GM21737 (cell line): ENCODE measurements around the gene LDLRAD3.
"Not testable (repeated sequence)": the region's sequence is repeated elsewhere in the genome, so short reads cannot be mapped to it uniquely, and the experiment has no call there.

Experiments used
- ATAC-seq: cut with Tn5 transposase; IDR thresholded peaks from one replicate; pipeline ENCODE4 v1.9.1; 2021; ENCODE audit warnings: mild to moderate bottlenecking, moderate library complexity; ENCODE audit not compliant: unreplicated experiment

The LDLRAD3 gene

DNA sequence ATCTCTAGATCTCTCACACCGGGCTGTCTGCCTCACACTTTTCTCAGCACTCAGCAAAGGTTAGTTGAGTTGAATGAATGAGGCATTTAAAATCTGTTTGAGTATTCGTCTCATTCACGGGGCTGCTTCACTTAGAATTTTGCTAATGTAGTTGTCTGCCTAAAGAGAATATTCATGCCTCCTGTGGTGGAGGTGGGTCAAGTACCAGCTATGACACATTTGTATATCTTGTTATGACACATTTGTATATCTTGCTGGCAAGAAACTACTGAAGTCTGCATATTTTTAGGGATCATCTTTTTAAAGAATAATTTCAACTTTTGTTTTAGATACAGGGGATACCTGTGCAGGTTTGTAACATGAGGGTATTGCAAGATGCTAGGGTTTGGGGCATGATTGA, 43.1 kb downstream of the LDLRAD3 start:
- ATAC-seq = no peak

DNA sequence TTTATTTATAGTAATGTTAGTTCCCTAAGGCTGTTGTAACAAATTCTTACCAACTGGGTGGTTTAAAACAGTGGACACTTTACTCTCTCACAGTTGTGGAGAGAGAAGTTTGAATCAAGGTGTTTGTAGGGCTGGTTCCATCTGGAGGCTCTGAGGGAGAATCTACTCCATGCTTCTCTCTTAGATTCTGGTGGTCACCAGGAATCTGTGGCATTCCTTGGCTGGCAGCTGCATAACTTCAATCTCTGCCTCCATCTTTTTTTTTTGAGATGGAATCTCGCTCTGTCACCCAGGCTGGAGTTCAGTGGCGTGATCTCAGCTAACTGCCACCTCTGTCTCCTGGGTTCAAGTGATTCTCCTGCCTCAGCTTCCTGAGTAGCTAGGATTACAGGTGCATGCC, 46.3 kb downstream of the LDLRAD3 start:
- ATAC-seq = no peak

DNA sequence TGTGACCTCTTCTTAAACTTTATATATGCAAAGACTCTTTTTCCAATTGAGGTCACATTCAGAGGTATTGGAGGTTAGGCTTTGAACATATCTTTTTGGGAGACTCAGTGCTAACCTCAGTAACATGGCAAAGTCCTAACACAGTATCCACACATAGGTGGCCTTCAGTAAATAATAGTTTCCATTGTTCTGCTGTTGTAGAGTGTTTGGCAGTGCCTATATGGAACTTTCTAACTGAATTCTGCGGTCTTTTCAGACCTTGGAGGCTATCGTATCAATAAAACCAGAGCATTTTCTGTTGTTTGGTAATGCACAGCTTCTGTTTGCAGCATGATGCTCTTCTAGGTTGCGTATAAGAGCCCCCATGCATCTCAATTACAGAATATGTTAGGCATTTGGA, 47.0 kb downstream of the LDLRAD3 start:
- no peak for ATAC-seq

DNA sequence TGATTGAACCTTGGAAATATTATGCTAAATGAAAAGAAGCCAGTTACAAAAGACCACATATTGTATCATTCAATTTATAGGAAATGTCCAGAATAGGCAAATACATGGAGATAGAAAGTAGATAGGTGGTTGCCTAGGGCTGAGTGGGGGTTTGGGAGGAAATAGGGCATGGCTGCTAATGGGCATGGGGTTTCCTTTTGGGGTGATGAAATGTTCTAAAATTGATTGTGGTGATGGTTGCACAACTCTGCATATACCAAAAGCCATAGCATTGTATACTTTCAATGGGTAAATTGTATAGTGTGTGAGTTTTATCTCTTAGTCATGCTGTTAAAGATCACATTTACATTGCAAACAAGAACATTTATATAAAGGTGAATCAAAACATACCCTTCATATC, 48.7 kb downstream of the LDLRAD3 start:
- ATAC-seq = no peak

DNA sequence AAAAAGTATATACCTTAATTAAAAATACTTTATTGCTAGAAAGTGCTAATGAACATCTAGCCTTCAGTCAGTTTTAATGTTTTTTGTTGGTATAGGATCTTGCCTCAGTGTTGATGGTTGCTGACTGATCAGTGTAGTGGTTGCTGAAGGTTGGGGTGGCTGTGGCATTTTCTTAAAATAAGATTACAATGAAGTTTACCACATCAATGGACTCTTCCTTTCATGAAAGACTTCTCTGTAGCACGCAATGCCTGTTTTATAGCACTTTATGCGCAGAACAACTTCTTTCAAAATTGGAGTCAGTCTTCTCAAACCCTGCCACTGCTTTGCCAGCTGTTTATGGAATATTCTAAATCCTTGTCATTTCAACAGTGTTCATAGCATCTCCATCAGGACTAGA, 50.6 kb downstream of the LDLRAD3 start:
- no peak for ATAC-seq

DNA sequence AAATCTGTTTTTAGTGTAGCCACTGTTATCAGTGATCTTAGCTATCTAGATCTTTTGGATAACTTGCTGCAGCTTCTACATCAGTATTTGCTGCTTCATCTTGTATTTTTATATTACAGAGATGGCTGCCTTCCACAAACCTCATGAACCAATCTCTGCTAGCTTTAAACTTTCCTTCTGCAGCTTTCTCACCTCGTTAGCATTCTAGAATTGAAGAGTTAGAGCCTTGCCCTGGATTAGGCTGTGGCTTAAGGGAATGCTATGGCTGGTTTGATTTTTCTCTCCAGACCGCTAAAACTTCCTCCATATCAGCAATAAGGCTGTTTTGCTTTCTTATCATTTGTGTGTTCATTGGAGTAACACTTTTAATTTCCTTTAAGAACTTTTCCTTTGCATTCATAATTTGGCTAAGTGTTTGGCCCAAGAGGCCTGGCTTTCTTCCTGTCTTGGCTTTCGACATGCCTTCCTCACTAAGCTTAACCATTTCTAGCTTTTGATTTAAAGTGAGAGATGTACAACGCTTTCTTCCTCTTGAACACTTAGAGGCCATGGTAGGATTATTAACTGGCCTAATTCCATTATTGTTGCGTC, 51.9 kb downstream of the LDLRAD3 start:
- no peak for ATAC-seq

DNA sequence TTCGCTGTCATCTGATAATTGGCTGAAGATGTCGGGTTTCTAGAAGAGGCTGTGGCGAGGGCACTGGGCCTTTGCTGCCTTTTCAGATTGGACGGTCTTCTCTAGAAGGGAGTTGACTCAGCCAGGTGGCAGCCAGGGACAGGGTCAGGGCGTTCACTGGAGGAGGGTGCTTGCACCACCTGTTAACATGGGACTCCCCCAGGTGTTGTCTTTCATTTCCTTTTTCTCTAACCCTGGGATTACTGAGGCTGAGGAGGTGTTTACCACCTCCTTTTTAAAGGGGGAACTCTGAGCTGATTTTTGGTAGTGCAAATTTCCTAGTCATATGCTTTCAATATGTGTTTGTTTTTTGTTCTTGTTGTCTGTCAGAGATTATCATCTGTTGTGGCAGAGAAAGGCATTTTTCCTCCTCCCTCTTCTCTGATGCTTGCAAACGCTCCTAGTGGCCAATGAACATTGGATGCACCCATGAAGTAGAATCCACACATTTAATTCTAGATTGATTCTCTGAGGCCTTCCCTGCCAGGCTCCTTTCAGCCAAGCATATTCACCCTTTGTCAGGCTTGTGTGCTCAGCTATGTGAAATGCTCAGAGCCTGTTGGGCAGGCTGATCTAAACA, 54.1 kb downstream of the LDLRAD3 start:
- no peak for ATAC-seq

DNA sequence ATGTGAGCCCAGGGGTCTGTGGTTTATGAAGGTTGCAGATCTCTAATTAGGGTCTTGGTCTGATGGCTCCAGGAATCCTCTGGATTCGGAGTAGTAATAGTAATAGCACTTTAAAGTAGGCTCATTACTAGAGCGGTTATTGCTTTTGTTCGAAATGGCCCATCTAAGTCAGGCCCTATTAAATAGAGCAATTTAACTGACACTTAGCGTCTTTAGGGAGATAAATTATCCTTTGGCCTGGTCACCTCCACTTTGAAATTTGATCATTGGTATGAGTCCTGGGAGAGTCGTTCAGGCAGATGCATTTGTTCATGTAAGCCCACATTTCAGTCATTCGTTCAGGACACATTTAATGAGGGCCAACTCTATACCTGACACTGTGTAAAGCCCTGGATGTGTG, 54.8 kb downstream of the LDLRAD3 start:
- ATAC-seq = no peak

DNA sequence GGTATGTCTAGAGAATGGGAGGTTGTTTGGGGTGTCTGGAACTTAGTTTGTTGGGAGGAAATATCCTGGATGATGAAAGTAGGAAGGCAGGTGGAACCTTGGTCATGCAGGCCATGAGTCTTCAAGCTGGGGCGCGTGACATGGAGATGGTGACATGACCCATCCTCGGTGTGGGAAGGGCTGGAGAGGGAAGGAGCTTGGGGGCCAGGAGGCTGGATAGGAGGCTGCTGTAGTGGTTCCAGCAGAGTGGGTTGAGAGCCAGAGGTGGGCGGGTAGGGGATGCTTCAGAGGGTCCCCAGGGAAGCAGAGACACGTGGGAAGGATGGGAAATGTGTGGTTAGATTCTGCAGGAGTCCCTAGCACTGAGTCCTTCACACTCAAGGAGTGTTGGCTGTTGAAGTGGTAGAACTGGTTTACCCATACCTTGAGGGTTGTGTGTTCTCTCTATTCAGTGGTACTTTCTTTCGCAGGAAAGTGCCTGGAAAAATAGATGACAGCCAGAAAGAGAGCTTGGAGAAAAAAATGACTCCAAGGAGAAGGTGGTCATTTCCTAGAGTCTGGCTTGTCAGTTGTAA, 56.8 kb downstream of the LDLRAD3 start:
- ATAC-seq = no peak

DNA sequence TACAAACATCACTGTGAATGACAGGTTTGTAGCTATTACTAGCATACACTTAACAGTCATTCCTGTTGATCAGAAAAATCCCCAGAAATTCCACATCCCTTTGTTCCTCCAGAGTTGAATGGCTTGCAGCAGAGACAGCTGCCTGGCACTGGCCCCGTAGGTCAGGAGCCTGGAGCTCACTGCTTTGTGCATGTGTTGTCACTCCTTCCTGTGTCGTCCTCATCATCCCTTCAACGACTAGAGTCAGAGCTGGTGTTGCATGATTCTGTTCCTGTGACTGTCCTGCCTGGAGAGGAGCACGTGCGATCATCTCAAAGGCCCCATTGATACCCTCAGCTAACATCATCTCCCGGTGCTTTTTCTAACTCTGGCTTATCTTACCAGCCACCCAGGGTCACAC, 58.3 kb downstream of the LDLRAD3 start:
- no peak for ATAC-seq

DNA sequence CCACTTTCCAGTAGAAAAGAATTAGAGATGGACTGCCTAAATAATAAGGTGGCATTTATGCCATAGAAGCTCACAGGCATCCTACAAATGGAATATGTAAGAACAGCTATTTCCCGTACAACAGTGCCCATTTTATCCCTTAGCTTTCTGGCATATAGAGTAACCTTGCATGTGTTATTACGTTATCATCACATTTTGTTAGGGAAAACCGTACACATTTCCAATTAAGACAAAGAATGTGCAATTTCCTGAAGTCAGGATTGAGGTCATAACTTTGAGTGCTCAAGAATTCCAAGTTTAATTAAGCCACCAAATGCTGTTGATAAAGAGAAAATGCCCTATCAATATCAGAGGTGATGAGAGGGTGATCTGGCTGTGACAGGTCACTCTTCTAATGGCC, 58.9 kb downstream of the LDLRAD3 start:
- no peak for ATAC-seq

DNA sequence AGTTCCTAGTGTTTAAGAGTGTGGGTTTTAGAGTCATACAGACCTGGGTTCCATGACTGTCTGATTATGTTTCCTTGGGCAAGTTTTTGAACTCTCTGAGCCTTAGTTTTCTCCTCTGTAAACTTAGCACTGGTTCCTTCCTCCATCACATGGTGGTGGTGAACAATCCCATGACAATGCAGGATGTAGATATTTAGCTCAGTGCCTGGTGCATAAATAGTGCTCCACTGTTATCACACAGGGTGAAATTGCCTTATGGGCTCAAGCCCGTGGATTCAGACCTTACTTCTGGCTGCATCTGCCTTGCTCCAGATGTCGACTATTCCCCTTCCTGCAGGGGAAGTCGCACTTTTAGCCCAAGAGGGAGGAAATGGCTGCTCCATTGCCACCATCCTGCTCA, 62.7 kb downstream of the LDLRAD3 start:
- no peak for ATAC-seq

DNA sequence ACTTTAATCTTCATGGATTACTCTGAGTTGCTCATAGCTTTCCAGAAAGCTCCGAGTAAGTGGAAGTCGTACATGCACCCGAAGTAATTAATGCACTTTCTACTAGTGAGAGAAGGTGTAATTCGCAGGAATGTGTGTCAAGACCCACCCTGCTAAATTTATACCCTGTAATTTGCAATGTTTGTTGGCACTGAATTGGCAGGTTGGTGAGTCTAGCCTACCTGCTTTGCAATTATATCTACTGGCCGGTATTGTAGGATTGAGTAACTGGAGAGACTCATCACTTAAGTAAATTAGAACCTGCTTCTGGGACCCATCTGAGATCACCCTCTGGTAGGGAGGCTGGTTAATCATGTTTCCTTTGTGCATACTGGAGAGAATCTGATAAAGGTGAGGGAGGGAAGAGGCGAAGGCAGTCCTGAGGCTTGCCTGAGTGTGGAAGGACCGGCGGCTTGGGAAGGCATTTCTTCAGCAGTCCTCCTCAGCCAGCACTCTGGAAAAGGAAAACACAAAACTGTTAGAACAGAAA, 63.3 kb downstream of the LDLRAD3 start:
- ATAC-seq = no peak

DNA sequence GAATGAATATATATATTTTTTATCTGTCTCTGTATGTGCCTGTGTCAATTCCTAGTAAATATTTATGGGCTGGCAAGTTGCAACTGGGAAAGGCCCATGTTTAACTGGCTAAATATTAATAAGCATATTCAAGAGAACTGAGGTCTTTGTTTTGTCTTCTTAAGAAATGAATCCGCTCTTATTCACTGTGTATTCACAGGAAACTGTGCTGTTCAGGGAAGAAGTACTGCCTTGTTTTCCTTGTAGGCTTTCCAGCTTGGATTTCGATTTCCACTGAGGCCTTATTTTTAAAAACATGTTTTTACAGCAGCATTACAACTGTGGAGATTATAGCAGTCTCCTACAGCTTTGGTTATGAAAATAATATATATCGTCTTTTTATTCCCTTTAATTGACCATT, 64.7 kb downstream of the LDLRAD3 start:
- no peak for ATAC-seq

DNA sequence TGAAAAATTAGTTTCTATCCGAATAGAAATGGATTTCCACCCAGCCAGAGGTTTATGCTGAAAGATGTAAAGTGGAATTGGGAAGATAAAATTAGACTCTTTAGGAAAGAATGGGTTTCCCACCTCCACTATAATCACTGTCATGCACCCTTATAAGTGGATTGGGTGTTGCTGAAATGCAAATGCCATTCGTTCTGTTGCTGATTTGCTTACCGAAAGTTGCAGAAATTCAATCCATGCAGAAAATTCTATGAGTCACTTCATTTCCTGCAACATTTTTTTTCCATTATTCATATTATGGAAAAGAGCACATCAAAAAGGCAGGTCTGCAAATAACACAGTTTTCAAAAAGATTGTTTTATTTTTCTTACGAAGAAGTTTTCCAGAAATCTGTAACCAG, 65.6 kb downstream of the LDLRAD3 start:
- no peak for ATAC-seq

DNA sequence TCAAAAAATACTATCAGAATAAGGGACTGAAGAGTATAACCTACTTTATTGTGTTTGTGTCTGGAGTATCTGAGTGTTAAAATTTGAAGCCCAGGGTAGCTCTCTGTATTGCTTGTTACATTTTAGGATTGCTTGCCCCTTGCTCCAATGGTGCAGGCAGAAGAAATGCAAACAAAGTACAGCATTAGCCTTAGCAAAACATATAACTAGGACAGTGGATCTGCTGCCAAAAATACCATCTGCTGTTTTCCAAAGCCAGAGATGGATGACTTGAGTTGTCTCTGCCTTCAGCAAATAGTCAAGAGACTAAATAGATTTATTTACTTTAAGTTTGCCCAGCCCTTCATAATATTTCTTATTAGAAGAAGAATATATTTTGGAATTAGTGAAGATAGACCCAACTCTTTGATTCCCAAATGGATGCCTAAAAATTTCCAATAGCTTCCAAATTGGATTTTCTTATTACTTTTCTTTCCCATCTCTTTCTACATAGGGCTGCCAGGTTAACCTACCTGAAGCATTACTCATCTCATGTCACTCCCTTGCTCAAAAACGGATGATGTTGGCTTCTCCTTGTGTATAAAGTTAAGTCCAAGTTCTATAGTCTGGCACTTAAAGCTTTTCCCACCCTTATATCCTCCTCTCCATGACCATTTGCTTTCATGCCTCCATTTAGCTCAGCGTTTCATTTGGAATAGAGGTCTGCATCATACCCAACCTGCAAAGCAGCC, 66.3 kb downstream of the LDLRAD3 start:
- ATAC-seq = no peak

DNA sequence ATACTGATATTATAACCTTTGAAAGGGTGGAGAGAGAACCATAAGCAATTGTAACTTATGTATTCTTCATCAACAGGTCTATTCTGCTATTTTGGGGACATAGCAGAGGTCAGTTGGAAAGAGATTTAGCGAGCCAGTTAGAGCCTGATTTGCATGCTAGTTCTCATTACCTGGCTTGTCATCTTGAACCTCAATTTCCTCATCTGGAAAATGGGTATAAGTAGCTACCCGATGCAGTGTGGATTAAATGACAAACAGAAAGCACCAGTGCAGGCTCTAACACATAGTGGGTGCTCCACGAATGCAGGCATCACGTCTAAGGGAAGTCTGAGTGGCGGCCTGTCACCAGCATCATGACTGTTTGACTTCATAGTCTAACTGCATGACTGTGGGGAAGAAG, 67.7 kb downstream of the LDLRAD3 start:
- ATAC-seq = no peak

DNA sequence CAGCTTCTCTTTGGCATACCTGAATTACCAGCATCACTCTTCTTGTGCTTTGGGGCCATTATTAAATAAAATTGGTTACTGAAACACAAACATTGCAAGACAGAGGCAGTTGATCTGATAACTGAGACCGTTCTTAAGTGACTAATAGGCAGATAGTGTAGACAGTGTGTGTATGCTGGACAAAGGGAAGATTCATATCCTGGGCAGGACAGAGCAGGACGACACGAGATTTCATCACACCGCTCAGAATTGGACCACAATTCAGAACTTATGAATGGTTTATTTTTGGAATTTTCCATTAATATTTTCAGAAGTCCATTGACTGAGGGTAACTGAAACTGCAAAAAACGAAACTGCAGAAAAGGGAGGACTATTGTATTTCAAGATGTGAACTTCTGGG, 68.6 kb downstream of the LDLRAD3 start:
- ATAC-seq = no peak

DNA sequence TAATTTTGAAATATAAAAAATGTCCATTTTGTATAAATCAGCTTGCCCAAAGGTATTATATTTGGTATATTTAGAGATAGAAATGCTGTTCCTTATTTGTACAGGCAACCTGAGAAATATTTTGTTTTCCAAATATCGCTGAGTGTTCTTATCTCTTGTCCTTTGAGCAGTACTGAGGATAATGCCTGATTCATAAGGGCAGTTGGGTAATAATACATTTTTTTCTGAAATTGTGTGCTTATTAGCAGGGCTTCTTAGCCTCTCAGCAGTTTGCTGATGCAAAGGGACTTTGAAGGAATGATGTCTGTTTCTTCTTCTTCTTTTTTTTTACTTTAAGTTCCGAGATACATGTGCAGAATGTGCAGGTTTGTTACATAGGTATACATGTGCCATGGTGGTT, 69.1 kb downstream of the LDLRAD3 start:
- ATAC-seq = no peak

DNA sequence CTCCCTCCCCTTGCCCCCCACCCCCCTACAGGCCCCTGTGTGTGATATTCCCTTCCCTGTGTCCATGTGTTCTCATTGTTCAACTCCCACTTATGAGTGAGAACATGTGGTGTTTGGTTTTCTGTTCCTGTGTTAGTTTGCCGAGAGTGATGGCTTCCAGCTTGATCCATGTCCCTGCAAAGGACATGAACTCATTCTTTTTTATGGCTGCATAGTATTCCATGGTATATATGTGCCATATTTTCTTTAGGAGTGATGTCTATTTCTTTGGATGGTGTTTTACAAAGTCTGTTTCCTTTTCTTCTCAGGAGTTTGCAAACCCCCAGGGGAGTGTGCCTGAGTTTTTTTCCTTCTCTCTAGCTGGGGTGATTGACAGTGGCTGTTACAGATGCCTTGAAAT, 69.6 kb downstream of the LDLRAD3 start:
- ATAC-seq = not testable (repeated sequence)

DNA sequence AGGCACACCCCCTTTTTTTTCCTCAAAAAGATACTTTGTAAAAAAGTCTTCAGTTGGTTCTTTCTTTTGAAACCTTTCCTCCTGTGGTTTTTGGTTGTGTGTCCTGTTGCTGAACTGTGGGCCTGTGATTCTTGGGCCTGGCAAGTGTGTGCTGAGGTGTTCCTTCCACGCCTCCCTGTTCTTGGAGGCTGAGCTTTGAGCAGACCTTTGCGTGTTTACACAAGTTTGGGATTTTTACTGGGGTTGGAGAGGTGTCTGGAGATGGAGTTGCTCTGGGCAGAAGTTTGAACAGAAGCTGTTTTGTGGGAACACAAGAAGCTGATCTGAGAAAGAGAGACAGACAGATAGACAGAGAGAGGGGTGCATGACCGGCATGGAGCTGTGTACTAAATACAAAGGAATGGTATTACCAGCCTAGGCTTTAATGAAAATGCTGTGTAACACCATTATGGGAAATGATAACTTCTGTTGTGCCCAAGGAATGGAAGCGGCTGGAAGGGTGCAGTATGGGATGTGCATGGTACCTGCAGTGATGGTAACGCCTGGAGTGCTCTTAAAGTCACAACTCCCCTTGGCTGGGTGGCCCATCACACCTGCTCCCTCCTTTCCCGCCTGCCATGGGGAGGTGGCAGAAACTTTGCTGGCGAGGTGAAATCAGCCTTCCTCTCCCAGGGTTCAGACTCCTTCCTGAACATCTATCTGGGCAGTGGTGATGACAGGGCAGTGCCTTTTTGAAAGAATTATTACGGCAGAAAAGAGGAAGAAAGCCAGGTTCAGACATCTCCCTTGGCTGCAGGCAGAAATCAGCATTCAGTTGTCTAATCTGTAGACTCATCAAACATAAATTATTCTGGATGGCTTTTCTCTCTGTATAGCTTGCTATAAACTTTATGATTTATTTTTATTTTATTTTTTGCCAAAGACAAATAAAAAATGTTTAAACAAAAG, 70.4 kb downstream of the LDLRAD3 start:
- ATAC-seq = no peak
